Measurements from ENCODE around the gene RALGPS1.

The RALGPS1 gene

DNA sequence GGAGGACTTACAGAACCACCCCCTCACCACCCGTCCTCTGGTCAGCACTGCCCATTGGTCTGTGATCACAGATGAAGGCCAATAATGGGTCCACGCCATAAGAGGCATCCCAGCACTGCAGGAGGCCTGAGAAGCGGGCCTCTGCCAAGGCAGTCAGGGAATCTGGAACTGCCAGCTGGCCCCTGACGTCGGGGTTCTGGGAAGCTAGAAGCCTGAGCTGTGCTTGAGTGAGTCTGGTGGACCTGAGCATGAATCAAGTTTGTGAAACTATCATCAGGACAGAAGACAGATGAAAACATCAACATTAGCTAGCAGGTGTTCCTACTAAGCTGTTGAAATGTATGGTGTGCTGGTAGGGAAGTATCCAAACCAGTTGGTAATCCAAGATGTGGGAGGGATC, 200.0 kb downstream of the RALGPS1 start:
- H3K4me3 ChIP-seq (ENCODE audit: low read depth, low read length), result no peak overlapping the region

DNA sequence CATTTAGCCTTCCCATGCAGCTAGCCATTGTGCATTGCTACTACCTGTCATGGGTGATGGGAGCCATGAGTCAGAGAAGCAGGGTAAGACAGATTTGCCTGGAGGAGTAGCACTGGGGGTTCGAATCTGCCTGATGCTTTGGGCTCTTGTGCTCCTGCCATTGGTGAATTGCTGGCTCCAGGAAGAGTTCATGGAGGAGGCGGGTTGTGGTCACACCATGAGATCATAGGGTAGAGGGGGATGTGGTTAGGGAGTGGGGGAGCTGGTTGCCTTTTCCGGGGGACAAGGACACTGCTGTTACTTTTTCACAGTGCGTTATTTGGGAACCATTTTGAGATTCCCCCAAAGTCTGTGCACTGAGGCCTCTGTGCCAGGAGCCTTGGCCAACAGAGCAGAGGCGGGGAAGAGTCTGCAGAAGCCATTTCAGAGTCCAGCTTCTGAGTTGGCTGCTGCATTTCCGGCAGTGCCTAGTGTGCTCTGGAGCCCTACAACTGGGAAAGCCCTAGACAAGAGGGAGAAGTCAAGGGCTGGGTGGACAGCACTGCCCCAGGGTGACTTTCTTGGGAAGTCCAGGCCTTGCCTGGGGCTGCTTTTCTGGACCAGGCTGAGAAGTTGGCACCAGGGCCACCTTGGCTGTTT, 201.6 kb downstream of the RALGPS1 start:
- no peak overlapping the region for H3K4me3 ChIP-seq (ENCODE audit: low read depth, low read length)

DNA sequence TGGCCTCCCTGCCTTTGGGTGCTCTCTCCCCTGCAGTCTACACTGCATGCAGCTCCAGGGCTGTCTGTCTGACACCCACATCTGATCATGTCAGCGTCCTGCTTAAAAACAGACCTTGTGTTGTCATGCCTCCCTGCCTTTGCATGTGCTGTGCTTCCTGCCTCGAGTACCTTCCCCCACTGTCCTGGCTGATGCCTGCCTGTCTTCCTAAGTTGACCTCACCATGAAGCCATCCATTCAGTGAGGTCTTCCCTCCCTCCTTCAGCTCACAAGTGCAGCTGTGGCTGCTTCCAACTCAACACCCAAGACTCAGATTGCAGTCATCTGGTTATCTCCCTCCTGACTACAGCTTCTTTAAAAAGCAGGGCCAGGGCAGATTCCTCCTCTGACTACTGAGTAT, 202.4 kb downstream of the RALGPS1 start:
- no peak overlapping the region for H3K4me3 ChIP-seq (ENCODE audit: low read depth, low read length)

DNA sequence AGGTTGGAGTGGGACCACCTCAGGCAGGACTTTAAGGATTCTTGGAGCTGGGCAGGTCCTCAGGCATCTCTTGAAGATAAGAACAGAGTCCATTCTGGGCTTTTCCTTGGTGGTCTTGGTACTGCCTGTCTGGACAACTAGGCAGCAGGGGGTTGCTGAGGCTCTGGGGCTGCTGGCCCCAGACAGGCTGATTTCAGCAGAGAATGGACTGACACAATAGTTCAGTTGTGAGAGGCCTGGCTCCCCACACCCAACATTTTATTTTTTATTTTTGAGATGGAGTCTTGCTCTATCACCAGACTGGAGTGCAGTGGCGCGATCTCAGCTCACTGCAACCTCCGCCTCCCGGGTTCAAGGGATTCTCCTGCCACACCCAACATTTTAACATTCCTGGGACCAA, 203.2 kb downstream of the RALGPS1 start:
- H3K4me3 ChIP-seq (ENCODE audit: low read depth, low read length), result no peak overlapping the region

DNA sequence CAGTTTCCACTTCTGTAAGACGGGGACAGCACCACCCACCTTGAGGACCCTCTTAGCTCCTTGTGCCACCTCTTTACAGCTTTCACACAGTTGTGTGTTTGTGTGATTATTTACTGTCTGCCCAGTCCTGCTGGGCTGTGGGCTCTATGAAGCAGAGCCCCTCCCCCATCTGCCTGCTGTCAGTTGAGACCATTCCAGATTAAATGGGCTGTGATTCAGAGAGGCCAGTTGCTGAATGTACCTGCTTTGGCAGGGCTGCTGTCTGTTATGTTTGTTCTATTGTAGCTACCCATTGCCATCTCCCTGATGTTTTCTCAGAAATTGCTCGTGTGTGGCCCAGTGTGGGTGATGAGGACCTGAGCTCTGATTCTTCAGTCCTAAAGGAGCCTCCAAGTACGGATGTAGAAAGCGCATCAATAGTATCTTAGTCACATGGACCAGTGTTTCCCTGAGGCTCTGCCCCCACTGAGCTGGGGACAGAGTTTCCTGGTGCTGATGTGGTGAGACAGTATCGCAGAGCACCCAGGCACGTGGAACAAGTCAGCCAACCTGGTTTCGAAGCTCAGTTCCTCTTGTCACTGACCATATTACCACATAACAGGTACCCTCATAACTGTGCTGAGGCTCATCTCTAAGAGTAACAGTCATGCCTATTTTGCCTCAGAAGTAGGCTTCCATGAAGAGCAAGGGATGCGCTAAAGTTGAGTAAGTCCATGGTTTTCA, 204.2 kb downstream of the RALGPS1 start:
- no peak overlapping the region for H3K4me3 ChIP-seq (ENCODE audit: low read depth, low read length)

DNA sequence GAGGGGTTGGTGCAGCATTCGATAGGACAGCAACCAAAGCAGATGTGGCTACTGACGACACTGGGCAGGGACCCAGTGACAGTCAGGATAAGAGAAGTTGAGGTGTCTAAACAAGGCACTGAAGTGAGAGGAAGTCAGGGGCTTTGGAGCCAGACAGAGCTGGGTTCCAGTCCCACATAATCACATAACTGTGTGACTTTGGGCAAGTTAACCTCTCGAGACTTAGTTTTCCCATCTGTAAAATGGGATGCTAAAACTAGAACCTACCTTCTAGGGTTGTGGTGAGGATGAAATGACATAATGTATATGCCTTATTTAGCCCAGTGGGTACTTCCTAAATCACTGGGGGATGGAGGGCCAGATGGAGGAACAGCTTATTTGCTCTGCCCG, 204.7 kb downstream of the RALGPS1 start:
- no peak overlapping the region for H3K4me3 ChIP-seq (ENCODE audit: low read depth, low read length)

DNA sequence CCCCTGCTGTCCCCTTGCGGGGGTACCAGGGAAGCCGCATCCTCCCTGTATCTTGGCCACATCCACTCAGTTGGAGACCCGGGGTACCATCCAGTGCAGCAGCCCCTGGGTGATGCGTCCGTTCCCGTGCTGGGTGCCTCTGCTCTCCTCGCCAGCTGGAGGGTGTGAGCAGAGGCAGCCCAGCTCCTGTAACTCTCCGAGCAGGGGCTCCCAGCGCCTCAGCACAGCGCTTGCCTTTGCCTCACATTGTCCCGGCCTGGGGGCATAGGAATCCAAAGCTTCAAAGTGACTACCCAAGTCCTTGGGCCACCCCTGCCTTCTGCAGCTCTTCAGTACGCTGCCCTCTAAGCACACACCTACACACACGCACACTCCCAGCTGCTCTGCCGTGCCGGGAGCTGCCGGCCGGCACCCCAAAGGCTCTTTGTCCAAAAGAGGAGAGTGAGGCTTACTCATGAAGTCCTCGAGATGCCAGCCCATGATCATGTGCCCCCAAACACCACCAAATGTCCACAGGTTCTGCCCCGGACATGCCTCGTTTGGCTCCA, 207.1 kb downstream of the RALGPS1 start:
- peak overlapping the region; percentile 35 for H3K4me3 ChIP-seq (ENCODE audit: low read depth, low read length)

DNA sequence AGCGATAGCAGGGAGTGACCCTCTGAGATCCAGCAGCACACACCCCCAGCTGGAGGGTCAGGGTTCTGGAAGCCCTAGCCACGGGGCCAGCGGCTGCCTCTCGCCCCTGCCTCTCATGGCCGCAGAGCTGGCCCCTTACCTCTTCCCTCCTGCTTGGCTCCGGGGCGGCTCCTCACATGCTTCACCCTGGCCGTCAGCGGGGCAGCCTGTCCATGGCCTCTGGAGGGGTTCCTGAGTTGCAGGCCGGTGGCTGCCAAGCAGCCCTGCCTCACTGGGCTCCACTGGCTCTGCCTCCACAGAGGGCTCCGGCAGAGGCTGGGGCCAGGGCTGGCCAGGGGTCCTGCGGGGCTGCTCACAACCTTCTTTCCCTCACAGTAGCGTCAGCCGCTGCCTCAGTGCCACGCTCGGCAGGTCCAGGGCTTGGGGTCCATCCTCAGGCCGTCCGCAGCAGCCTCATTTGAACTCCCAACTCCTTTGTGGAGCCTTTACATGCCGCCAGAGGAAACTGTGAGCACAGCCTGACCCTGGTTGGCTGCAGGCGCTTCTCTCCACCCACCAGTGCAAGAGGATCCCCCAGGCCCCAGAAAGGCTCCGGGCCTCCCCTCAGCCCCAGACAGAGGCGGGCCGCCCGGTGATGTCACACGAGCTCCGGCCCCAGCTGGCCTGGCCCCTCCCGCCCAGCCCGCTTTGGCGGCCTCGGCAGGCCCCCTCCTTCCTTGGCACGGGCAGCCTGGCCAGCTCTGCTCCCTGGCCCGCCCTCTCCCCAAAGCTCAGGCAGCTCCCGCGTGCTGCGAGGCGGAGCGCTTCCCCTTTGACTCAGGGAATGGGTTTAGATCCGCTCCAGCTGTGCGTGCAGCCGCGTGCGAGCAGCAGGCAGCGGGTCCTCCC, 207.8 kb downstream of the RALGPS1 start, which contains the start of gene ANGPTL2:
Gene ANGPTL2 (minus strand): TSS at position 460 of the 888 bp plus-strand sequence. CDS start 13,904 bp downstream, outside the sequence.
- H3K4me3 ChIP-seq (ENCODE audit: low read depth, low read length), result peak within 1 kb of the TSS; percentile 35

DNA sequence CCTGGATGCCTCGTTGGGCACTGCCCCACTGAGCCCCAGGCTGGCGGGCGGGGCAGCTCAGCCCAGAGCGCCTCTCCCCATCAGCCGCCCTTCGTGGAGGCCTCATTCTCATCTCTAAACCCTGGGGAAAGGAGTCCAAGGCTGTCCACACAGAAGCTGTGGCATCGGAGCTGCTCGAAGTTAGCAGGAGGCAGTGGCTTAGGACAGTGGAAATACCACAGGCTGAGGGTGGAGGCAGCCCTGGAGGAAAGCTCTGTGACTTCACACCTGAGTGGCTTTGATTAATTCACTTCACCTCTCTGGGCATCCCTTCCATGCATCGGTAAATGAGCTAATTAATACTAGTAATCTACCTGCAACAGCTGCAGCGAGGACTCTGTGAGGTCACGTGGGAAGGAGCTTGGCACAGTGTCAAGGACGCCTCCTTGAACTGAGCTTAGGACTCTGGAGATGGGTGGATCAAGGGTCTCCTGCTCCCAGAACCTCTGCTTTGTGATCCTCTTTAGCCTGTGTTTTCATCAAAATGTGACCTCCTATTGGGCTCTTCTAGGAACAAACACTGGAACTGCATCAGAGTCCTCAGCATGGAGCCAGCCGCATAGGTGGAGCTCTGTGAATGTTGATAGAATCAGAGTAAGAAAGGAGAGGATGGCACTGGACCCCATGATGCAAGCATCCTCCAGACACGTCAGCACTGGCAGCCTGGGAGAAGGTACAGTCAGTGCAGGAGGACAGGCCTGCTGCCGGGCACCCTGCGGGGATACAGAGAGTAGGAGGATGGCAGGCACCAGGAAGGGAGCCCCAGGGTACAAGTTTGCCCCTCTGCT, 208.7 kb downstream of the RALGPS1 start:
- H3K4me3 ChIP-seq (ENCODE audit: low read depth, low read length), result no peak overlapping the region

DNA sequence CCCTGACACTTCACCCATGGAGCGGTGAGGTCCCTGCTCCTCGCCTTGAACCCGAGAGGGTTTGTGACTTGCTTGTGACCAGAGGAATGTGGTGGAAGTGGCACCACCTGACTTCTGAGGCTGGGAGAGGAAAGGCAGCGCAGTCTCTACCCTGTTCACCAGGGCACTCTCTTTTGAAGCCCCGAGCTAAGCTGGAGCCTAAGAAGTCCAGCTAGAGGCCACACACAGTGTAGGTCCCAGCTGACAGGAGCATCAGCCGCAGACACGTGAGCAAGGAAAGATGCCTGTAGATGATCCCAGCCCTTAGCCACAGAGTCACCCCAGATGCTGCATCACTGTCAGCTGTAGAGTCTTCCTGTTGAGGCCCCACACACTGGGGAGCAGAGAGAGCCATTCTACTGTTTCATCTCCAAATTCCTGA, 209.5 kb downstream of the RALGPS1 start:
- H3K4me3 ChIP-seq (ENCODE audit: low read depth, low read length), result no peak overlapping the region

DNA sequence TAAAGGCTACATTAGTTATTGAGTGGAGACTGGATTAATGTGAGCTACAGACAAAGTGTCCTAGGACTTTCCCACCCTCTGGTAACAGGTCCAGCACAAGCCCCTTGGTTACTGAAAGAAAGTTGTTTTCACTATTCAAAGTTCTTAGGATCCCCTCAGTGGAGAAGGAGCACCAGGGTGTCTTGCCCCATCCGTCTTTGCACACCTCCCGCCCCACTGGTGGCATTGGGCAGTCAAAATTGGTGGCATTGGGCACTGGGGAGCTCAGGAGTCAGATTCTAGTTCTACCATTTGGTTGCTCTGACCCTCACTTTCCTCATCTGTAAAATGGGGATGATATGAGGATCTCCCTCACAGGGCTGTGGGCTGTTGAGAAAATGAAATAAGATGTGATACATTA, 210.2 kb downstream of the RALGPS1 start:
- H3K4me3 ChIP-seq (ENCODE audit: low read depth, low read length), result no peak overlapping the region

DNA sequence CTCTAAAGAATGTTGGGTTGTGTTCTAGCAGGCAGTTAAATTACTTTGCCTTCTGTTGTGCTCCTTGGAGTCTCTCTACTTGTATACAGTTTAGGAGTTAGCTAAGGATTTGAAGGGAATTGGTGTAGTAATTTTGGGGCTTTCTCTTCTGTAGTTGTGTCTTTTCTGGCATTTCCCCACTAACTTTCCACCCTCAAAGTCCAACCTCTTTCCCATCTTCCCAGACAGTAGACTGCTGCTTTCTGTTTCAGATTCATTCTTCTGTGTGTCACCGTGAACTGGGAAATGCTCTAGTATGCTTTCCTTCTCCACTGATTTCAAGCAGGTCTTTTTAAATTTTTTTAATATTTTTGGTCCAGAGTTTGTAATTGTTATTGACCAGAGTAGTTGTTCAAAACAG, 212.4 kb downstream of the RALGPS1 start:
- H3K4me3 ChIP-seq (ENCODE audit: low read depth, low read length), result no peak overlapping the region

DNA sequence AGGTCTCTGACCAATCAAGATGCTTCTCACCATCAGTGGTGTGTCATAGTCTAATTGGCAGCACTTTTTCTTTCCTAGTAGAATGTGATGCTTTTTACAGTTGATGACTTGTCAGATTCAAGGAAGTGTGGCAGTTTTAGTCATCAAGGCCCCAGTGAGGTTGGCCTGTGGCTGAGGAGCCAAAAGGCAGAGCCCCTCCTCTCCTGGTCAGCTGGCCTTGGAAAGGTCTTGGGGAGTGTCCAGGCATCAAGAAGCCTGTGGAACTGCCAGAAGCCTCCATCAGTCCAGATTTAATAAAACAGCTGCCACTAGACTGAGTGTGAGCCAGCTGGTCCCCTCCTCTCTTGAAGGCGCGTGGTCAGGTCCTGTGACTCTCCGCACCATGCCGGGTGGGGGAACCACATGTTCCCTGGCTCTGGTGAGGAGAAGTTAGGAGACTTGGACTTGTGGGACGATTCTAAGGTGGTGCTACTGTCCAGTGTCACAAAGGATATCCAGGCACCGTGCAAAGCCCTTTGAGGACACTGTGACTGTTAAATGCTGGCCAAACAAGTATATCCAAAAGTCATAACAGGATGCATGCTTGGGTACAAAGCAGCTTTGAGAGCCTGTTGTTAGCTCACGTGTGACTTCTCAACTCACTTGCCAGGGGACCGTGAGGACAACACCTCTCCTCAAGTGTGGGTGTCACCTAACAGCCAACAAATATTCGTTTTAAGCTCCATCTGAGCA, 213.9 kb downstream of the RALGPS1 start:
- no peak overlapping the region for H3K4me3 ChIP-seq (ENCODE audit: low read depth, low read length)

DNA sequence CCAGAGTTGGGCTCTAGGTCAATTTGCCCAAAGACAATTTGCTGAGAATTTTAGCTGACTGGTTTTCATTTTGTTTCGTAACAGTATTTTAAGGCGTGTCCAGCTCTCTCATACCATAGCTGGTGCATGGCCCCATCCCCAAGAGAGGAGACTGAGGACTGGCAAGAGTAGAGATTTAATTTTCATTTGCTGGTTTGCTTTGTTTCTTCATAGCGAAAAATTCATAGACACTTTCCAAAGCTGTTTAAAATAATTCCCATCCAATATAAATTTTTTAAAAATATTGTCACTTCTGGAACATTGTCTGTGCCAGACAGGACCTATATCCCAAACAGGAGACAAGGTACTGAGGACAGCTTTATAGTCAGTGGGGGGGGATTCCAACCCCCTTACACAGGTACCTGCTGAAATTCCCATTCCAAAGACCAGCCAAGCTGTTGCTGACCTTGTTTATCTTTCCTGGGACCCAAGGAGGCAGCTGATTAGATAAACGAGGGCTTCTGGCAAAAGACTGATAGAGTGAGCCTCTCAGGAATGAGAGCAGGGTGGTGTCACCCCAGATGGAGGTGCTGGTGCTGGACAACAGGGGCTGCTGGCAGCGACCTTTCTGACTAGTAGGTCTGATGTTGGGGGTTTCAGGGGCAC, 214.6 kb downstream of the RALGPS1 start:
- no peak overlapping the region for H3K4me3 ChIP-seq (ENCODE audit: low read depth, low read length)

DNA sequence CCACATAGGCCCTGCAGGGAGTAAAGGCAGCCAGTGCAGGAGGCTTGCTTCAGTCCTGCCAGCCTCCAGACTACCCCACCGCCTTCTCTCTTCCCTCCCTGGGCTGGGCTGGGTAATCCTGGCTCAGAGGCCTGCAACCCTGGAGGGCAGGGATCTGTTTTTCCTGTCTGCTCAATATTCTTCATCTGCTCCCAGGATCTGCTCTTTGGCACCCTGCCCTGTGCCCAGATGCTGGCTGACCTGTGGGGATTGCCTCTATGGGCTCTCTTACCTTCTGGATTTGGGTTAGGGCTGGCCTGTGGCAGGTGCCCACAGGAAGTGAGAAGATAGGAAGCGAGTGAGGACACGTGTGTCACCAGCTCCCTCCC, 215.1 kb downstream of the RALGPS1 start:
- no peak overlapping the region for H3K4me3 ChIP-seq (ENCODE audit: low read depth, low read length)

DNA sequence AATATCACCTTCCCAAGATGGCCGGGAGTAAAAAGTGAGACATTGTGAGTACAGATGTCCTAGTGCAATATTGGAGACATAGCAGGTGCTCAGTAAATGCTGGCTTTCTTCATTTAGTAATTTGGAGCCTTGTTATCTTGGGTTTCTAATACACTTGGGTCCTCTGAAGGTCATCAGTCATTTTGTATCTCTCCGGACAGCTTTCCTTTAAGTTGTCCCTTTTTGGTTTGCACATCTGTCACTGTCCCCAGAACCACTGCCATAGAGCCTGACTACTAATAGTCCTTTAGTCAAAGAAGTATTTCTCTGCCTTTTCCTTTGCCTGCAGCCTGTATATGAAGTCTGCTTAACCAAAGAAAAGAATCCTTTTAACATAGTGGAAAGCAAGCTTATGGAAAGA, 215.7 kb downstream of the RALGPS1 start:
- no peak overlapping the region for H3K4me3 ChIP-seq (ENCODE audit: low read depth, low read length)

DNA sequence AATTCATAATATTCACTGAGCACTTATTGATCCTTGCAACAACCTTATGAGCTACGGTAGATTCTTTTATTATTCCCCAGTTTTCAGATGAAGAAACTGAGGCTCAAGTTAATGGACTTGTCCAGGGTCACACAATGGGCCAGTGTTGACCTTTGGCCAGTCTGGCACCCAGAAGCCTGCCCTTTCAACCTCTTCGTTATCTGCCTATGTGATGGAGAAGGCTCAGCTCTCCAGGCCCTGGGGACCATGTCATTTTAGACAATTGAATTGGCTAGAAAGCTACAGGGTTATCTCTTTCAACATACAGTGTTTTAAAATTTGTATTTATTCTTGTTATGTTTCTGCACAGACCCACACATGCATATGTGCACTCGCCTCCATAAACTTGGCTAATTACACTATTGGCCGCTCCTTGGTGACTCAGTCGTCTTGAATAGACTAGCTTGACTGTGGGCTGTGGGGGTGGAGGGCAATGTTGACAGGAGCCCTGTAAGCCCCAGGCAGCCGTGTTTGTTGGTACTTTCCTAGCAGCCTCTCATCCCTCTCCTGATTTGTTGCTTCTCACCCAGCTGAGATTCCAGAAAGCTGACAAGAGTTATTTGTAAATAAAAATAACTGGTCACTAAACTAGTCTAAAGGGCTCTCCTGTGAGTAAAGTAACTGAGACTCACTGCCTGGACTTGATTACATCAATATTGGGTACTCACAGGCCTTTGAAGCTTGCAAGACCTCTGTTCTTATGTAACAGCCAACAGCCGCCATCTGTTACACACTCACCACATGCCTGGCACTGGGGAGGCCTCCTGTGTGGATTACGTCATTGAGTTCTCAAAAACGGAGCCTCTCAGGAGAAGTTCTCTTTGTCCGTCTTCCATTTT, 216.3 kb downstream of the RALGPS1 start:
- no peak overlapping the region for H3K4me3 ChIP-seq (ENCODE audit: low read depth, low read length)

DNA sequence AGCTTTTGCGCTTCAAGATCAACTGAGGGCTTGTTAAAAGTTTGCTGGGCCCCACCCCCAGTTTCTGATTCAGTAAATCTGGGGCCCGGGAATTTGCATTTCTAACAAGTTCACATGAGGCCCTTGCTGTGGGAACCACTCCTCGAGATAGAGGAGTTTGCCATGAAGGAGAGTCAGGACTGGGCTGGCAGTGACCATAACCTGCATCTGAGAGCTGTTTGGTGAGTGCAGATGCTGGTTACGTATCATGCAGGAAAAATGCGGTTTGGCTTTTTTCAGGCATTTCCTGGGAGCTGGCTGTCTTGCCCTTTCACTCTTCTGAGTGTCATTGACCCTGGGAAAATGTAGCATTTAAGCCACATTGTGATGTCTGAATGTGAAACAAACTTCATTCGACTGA, 217.3 kb downstream of the RALGPS1 start:
- H3K4me3 ChIP-seq (ENCODE audit: low read depth, low read length), result no peak overlapping the region

Data from iPS-11a (cell line).